Calu3 (cell line): ENCODE measurements around the gene PRRG2. TPM values are rescaled to one million over a fixed set of nuclear protein-coding genes. Genes with fewer than 3 reads are reported as not detected.

ENCODE experiments used
- BruUV-seq: library from RNA; stranded (reverse); fragments of 400-500 nt; replicated peaks from 2 replicates; lab custom pipeline; 2021; lab: Mats Ljungman, UMichigan
- CTCF ChIA-PET: fragments of 300-600 bp; sonication (Branson Sonifier 250); formaldehyde crosslinking; loops from one replicate; lab custom pipeline; 2022; ENCODE audit warnings: antibody characterized with exemption; lab: Charles Lee
- DNase-seq: peaks from one replicate; pipeline ENCODE4 v3.0.0; 2022
- H3K27ac Mint-ChIP-seq: one replicate; pipeline ENCODE4 v1.8.0; 2022; ENCODE audit warnings: mixed read lengths; ENCODE audit not compliant: unreplicated experiment
- H3K27me3 Mint-ChIP-seq: one replicate; pipeline ENCODE4 v1.8.0; 2022; ENCODE audit warnings: mixed read lengths; ENCODE audit not compliant: unreplicated experiment
- H3K36me3 Mint-ChIP-seq: one replicate; pipeline ENCODE4 v1.8.0; 2022; ENCODE audit warnings: mild to moderate bottlenecking, moderate library complexity, mixed read lengths; ENCODE audit not compliant: insufficient read depth, unreplicated experiment
- H3K4me1 Mint-ChIP-seq: one replicate; pipeline ENCODE4 v1.8.0; 2022; ENCODE audit warnings: mild to moderate bottlenecking, low read depth, mixed read lengths; ENCODE audit not compliant: unreplicated experiment
- H3K4me3 Mint-ChIP-seq: one replicate; pipeline ENCODE4 v1.8.0; 2022; ENCODE audit warnings: mild to moderate bottlenecking, low read depth, moderate library complexity, mixed read lengths; ENCODE audit not compliant: unreplicated experiment
- H3K9me3 Mint-ChIP-seq: one replicate; pipeline ENCODE4 v1.8.0; 2022; ENCODE audit warnings: low read depth, mixed read lengths; ENCODE audit not compliant: unreplicated experiment
- CTCF ChIP-seq: fragments of 200-600 bp; IDR thresholded peaks from one replicate; pipeline ENCODE4 v1.8.0; 2022; ENCODE audit warnings: antibody characterized with exemption; ENCODE audit not compliant: unreplicated experiment
- intact Hi-C: fragments of 100-400 bp; cut with micrococcal nuclease; formaldehyde crosslinking; loops from one replicate; pipeline ENCODE4 v1.10.0; 2022; ENCODE audit not compliant: unreplicated experiment
- total RNA-seq: library from RNA; stranded (reverse); gene quantifications from 2 replicates; pipeline ENCODE4 v1.2.3, GENCODE V29; 2022

Gene PRRG2
- total RNA-seq, 1 experiment from 2014 or later: 22.1 TPM

GRCh38 chr19:49536921-49537462 lies 44.1 kb upstream of the PRRG2 start:
- Mint-ChIP-seq H3K27ac (no peak overlapping the region), H3K9me3 (no peaks in the 10 kb centered on the region), H3K4me3 (no peak overlapping the region), H3K4me1 (peaks cover 21% of the 10 kb centered on the region), H3K36me3 (peaks cover 23% of the 10 kb centered on the region), H3K27me3 (peaks cover 16% of the 10 kb centered on the region)
- no peak for DNase-seq
- BruUV-seq: no TSS peak
- intact Hi-C loops: no loop called here
- CTCF ChIA-PET: no interaction called here
- no peak for TF ChIP-seq CTCF

GRCh38 chr19:49538643-49539042 lies 42.5 kb upstream of the PRRG2 start:
- H3K4me3 Mint-ChIP-seq: no peak overlapping the region
- DNase-seq: no peak
- no TSS peak for BruUV-seq
- TF ChIP-seq CTCF: no peak
- H3K27me3 Mint-ChIP-seq: peaks cover 18% of the 10 kb centered on the region
- intact Hi-C loops: no loop called here
- CTCF ChIA-PET: no interaction called here
- peaks cover 13% of the 10 kb centered on the region for H3K36me3 Mint-ChIP-seq
- H3K4me1 Mint-ChIP-seq: peaks cover 13% of the 10 kb centered on the region
- H3K9me3 Mint-ChIP-seq: no peaks in the 10 kb centered on the region
- H3K27ac Mint-ChIP-seq: no peak overlapping the region

GRCh38 chr19:49539192-49539952 lies 41.7 kb upstream of the PRRG2 start:
- Mint-ChIP-seq H3K27ac (no peak overlapping the region), H3K36me3 (peaks cover 6% of the 10 kb centered on the region), H3K9me3 (no peaks in the 10 kb centered on the region), H3K4me1 (peaks cover 11% of the 10 kb centered on the region), H3K4me3 (no peak overlapping the region), H3K27me3 (peaks cover 22% of the 10 kb centered on the region)
- CTCF ChIA-PET: interaction anchor here (0.7 kb wide), 1 partner anchor 11 kb away, joined by 4 read pairs; no protein-coding TSS in a partner anchor
- BruUV-seq: no TSS peak
- no peak for DNase-seq
- intact Hi-C loops: no loop called here
- TF ChIP-seq CTCF: no peak

GRCh38 chr19:49541914-49542313 lies 39.2 kb upstream of the PRRG2 start:
- Mint-ChIP-seq H3K27me3 (peaks cover 17% of the 10 kb centered on the region), H3K9me3 (no peaks in the 10 kb centered on the region), H3K4me1 (no peaks in the 10 kb centered on the region), H3K27ac (no peak overlapping the region), H3K4me3 (no peak overlapping the region), H3K36me3 (no peaks in the 10 kb centered on the region)
- no peak for TF ChIP-seq CTCF
- intact Hi-C loops: no loop called here
- no TSS peak for BruUV-seq
- DNase-seq: no peak
- CTCF ChIA-PET: no interaction called here
